Measurements from ENCODE around the gene RHBDF1. TPM values are rescaled to one million over a fixed set of nuclear protein-coding genes. Genes with fewer than 3 reads are reported as not detected.

The RHBDF1 gene
- total and polyA plus RNA-seq, 2 of the 13 experiments (the other 11 are each of a cell fraction or from before 2014, with no cell fraction given), result 5.4 to 26.9 TPM

GRCh38 chr16:106623-107324, 34.3 kb upstream of the RHBDF1 start (continued):
- TF ChIP-seq ZBTB25 (CRISPR knock-in tag; IDR thresholded peaks at IDR 0.05) (0 out of 2 replicates have a peak, but pooled peaks have one; percentile 33), HMGA1 (CRISPR knock-in tag; conservative IDR thresholded peaks at IDR 0.05) (no peak), RAD21 (CRISPR knock-in tag; IDR thresholded peaks at IDR 0.05) (peak; percentile 45; the same call in 1 of the 2 replicates), ZNF644 (CRISPR knock-in tag; IDR thresholded peaks at IDR 0.05; ENCODE audit: low read depth) (no peak), RNF2 (conservative IDR thresholded peaks at IDR 0.05; ENCODE audit: low read depth) (no peak), BATF2 (CRISPR knock-in tag; IDR thresholded peaks at IDR 0.05) (no peak), PREB (CRISPR knock-in tag; IDR thresholded peaks at IDR 0.05) (no peak), ZBTB38 (CRISPR knock-in tag; IDR thresholded peaks at IDR 0.05) (peak; percentile 47; the same call in 1 of the 2 replicates), ZNF83 (CRISPR knock-in tag; IDR thresholded peaks at IDR 0.05; ENCODE audit: borderline replicate concordance) (no peak), RBM39 (IDR thresholded peaks at IDR 0.05; ENCODE audit: low read depth, low read length, poor library complexity, severe bottlenecking) (no peak), HMGXB4 (CRISPR knock-in tag; IDR thresholded peaks at IDR 0.05; ENCODE audit: borderline replicate concordance in 1 of 2, low read depth in 1 of 2) (peak in 1 of 2 experiments; percentile 31; a peak in 1 of 4 replicates), KLF16 (CRISPR knock-in tag; IDR thresholded peaks at IDR 0.05) (0 out of 4 replicates have a peak, but pooled peaks of 1 of the 2 experiments have one; percentile 32), ZNF605 (CRISPR knock-in tag; IDR thresholded peaks at IDR 0.05) (no peak), MAZ (IDR thresholded peaks at IDR 0.05; ENCODE audit: borderline replicate concordance, low read depth, low read length) (no peak), MAZ (CRISPR knock-in tag; IDR thresholded peaks at IDR 0.05; ENCODE audit: low read depth) (0 out of 2 replicates have a peak, but pooled peaks have one; percentile 23), MTERF4 (CRISPR knock-in tag; IDR thresholded peaks at IDR 0.05) (no peak), HIC2 (CRISPR knock-in tag; IDR thresholded peaks at IDR 0.05; ENCODE audit: low read depth) (no peak), GRHL1 (CRISPR knock-in tag; conservative IDR thresholded peaks at IDR 0.05) (no peak), CHD4 (IDR thresholded peaks at IDR 0.05; ENCODE audit: borderline replicate concordance, low read length) (no peak)

All from HepG2 (cell line).